BLaER1 (cell line): ENCODE data around the gene DLK1.

Source experiments
- H3K27ac ChIP-seq: shearing (Covaris generic); formaldehyde crosslinking; 2 replicates; pipeline ENCODE4 v1.8.1; 2022
- H3K27me3 ChIP-seq: shearing (Covaris generic); formaldehyde crosslinking; 2 replicates; pipeline ENCODE4 v1.8.1; 2022
- H3K36me3 ChIP-seq: shearing (Covaris generic); formaldehyde crosslinking; 2 replicates; pipeline ENCODE4 v1.8.1; 2022
- H3K4me1 ChIP-seq: shearing (Covaris generic); formaldehyde crosslinking; 2 replicates; pipeline ENCODE4 v1.8.1; 2022
- H3K4me2 ChIP-seq: shearing (Covaris generic); formaldehyde crosslinking; 2 replicates; pipeline ENCODE4 v1.8.1; 2022
- H3K4me3 ChIP-seq: shearing (Covaris generic); formaldehyde crosslinking; 2 replicates; pipeline ENCODE4 v1.8.1; 2022
- H3K9ac ChIP-seq: shearing (Covaris generic); formaldehyde crosslinking; 2 replicates; pipeline ENCODE4 v1.8.1; 2022
- H3K9me3 ChIP-seq: shearing (Covaris generic); formaldehyde crosslinking; 2 replicates; pipeline ENCODE4 v1.8.1; 2022
- H4K20me1 ChIP-seq: shearing (Covaris generic); formaldehyde crosslinking; 2 replicates; pipeline ENCODE4 v1.8.1; 2022
- Cebpa-rat ChIP-seq: shearing (Covaris generic); IDR thresholded peaks from 2 replicates; pipeline ENCODE4 v1.8.1; 2022

The DLK1 gene

DNA sequence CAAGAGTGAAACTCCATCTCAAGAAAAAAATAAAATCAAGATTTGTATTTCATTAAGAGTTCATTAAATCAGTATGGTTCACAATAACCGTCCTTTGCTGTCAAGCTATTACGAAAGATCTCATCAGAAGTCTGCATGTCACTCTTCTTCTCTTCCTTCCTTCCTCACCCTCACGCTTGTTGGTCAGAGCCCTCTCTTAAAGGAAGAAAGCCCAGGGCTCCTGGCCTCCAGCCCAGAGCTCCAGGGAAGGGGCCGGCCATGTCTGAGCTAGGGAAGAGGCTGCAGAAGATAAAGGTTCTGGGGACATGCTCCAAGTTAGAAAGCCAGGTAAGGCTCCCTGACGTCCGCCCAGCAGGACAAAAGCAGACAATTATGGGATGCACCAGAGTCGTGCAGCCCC, 43.1 kb upstream of the DLK1 start:
- Histone ChIP-seq H3K4me1 (peaks cover 19% of the 10 kb centered on the region), H3K27me3 (no peaks in the 10 kb centered on the region), H3K4me3 (no peak overlapping the region), H3K36me3 (no peaks in the 10 kb centered on the region), H4K20me1 (no peaks in the 10 kb centered on the region), H3K27ac (no peak overlapping the region), H3K9me3 (no peaks in the 10 kb centered on the region), H3K4me2 (peak overlapping the region; percentile 30; the same call in 1 of the 2 replicates), H3K9ac (no peak overlapping the region)
- no peak for TF ChIP-seq Cebpa-rat

DNA sequence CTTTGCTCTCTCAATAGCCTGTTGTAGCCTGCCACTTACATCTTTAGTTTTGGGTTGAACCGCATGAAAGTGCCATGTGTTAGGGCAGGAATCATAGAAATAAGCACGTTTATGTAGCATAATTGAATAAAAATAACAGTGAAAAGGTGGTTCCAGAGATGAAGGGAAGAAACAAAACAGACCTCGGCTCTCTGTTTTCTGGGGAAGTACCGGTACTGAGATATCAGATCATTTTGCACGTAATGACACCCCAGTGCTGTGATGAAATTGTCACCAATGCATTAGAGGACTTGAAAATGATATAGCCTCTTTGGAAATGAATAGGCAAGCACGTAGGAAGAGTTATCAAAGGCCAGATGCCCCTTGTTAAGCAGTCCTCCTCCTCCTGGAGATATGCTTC, 42.5 kb upstream of the DLK1 start:
- no peak overlapping the region for H3K4me3 ChIP-seq
- TF ChIP-seq Cebpa-rat = no peak
- no peak overlapping the region for H3K4me2 ChIP-seq
- H3K9me3 ChIP-seq = no peaks in the 10 kb centered on the region
- no peak overlapping the region for H3K27ac ChIP-seq
- H3K4me1 ChIP-seq = peaks cover 22% of the 10 kb centered on the region
- no peaks in the 10 kb centered on the region for H3K36me3 ChIP-seq
- no peaks in the 10 kb centered on the region for H3K27me3 ChIP-seq
- no peak overlapping the region for H3K9ac ChIP-seq
- no peaks in the 10 kb centered on the region for H4K20me1 ChIP-seq

DNA sequence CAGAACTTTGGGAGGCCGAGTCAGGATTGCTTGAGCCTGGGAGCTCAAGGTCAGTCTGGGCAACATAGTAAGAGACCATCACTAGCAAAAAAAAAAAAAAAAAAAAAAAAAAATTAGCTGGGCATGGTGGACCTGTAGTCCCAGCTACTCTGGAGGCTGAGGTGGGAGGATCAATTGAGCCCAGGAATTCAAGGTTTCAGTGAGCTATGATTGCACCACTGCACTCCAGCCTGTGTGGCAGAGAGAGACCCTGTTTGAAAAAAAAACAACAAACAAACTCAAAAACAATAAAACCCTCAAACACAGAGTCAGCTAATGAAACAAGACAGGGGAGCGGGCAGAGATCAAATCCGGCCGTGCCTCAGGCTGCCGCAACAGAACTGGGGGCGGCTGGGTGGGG, 41.7 kb upstream of the DLK1 start:
- no peak overlapping the region for H3K9ac ChIP-seq
- peaks cover 25% of the 10 kb centered on the region for H3K4me1 ChIP-seq
- H3K4me2 ChIP-seq = no peak overlapping the region
- no peaks in the 10 kb centered on the region for H3K27me3 ChIP-seq
- H3K36me3 ChIP-seq = no peaks in the 10 kb centered on the region
- TF ChIP-seq Cebpa-rat = no peak
- no peaks in the 10 kb centered on the region for H3K9me3 ChIP-seq
- H3K4me3 ChIP-seq = no peak overlapping the region
- H4K20me1 ChIP-seq = no peaks in the 10 kb centered on the region
- H3K27ac ChIP-seq = no peak overlapping the region

DNA sequence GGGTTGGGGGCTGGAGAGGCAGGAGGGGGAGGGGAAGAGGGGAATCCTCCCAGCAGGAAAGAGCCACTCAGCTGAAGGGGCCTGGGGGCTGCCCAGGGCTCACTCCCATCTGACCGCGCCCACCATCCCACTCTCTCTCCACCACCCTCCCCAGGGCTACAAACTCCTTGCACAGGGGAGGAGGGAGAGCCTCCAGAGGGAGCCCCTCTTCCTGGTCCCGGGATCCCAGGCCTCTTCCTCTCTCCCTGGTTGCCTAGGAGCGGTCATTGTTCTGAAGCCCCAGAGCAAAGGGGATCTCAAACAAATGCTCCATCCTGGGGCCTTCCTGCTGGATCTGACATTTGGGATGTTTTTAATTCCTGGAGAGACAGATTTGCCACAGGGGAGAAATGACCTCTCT, 39.8 kb upstream of the DLK1 start:
- Histone ChIP-seq H3K9ac (no peak overlapping the region), H3K27me3 (no peaks in the 10 kb centered on the region), H3K4me2 (no peak overlapping the region), H3K27ac (no peak overlapping the region), H3K4me1 (peaks cover 19% of the 10 kb centered on the region), H3K36me3 (no peaks in the 10 kb centered on the region), H4K20me1 (no peaks in the 10 kb centered on the region), H3K4me3 (no peak overlapping the region), H3K9me3 (no peaks in the 10 kb centered on the region)
- TF ChIP-seq Cebpa-rat = no peak

DNA sequence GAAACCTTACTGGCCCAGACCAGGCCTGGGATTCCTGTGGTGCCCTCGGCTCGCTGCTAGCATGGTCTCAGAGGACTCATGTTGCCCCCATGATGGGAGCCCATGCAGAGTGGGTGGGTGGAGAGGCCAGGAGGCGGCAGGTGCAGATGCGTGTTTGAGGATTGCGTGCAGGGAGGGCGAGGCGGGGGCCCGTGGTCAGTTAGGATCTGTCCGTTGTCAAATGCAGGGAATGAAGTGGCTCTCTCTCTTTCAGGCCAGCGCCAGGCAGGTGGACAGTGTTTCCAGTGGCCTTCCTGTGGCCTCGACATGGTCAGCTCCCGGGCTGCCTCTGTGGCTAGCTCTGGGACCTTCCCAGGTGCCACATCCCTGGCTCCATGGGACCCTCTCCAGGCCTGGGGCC, 39.3 kb upstream of the DLK1 start:
- no peak overlapping the region for H3K27ac ChIP-seq

DNA sequence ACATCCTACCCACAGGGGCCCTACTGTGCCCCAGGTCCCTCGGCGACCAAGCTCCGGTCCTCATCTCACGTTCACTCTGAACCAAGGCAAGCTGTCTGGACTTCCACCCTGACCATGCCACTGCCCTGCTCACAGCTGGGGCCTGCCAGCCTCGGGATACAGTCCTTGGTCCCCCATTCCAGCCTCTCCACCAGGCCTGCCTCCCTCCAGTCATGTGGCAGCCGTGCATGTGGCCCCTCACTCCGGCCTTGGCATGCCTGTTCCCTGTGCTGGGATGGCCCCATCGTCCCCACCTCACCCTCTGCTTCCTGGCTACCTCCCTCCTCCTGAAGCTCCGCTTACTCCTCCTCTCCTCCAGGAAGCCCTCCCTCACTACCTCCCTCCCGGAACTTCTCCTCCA, 38.6 kb upstream of the DLK1 start:
- Histone ChIP-seq H3K4me1 (peaks cover 17% of the 10 kb centered on the region), H3K36me3 (no peaks in the 10 kb centered on the region), H3K27me3 (no peaks in the 10 kb centered on the region), H3K4me3 (no peak overlapping the region), H3K9me3 (no peaks in the 10 kb centered on the region), H4K20me1 (no peaks in the 10 kb centered on the region), H3K4me2 (no peak overlapping the region), H3K27ac (no peak overlapping the region), H3K9ac (no peak overlapping the region)
- TF ChIP-seq Cebpa-rat = no peak

More for the DNA sequence above, 39.3 kb upstream of the DLK1 start:
- no peak overlapping the region for H3K4me2 ChIP-seq
- no peaks in the 10 kb centered on the region for H4K20me1 ChIP-seq
- H3K36me3 ChIP-seq = no peaks in the 10 kb centered on the region
- H3K9me3 ChIP-seq = no peaks in the 10 kb centered on the region
- no peaks in the 10 kb centered on the region for H3K27me3 ChIP-seq
- no peak overlapping the region for H3K4me3 ChIP-seq
- peaks cover 19% of the 10 kb centered on the region for H3K4me1 ChIP-seq
- no peak for TF ChIP-seq Cebpa-rat
- H3K9ac ChIP-seq = no peak overlapping the region

DNA sequence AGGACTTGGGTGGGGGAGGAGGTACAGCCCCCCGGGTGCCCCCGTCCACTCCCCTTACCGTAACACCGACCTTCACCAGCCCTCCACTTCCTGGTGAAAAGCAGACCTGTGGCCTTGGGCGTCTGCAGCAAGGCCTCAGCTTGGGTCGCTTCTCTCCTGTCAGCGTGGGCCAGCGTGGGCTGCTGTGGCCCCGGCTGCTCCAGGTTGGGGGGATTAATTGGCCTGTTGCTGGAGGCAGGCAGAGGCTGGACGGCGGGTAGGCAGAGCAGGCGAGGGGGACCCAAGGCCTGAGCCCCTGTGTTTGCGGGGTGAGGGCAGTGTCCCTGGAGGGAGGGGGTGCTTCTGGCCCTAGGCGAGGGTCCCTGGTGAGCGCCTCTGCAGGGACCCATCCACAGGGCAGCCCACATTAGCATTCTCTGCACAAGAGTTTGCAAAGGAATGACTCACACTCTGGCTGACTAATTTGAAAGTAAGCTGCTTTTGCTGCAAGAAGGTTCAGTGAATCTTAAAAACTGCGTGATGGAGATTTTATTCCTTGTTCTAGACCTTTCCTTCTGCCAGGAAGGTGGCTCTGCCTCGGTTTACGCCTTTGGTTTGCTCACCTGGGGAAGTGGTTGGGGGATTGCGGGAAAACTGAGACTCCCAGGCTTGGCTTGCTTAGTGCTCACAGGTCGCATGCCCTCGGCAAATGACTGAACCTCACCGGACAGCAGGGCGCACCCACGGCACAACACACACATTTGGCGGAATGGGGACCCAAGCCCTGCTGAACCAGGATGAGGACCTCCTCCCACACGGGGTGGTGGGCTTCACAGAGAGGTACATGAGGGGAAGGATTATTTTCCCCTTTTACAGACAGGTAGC, 37.9 kb upstream of the DLK1 start:
- TF ChIP-seq Cebpa-rat = no peak
- no peak overlapping the region for H3K4me3 ChIP-seq
- peak overlapping the region; percentile 34 for H3K4me2 ChIP-seq
- H4K20me1 ChIP-seq = no peaks in the 10 kb centered on the region
- H3K9me3 ChIP-seq = no peaks in the 10 kb centered on the region
- no peak overlapping the region for H3K9ac ChIP-seq
- H3K27ac ChIP-seq = no peak overlapping the region
- H3K4me1 ChIP-seq = peaks cover 9% of the 10 kb centered on the region
- no peaks in the 10 kb centered on the region for H3K27me3 ChIP-seq
- no peaks in the 10 kb centered on the region for H3K36me3 ChIP-seq

DNA sequence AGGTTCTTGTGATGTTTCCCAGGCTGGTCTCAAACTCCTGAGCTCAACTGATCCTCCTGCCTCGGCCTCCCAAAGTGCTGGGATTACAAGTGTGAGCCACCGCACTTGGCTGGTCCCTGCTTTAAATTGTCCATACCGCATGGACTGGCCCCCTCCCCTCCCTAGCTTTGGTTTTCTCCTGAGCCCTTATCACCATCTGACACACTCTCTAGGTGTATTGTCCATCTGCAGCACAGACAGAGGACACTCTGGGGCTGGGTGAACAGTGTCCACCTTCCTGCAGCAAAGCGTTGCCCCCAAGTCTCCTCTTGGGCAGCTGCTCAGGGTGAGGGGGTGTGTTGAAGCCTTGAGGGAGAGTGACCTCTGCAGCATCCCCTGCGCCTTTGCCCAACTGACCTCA, 36.0 kb upstream of the DLK1 start:
- no peak for TF ChIP-seq Cebpa-rat
- H3K4me2 ChIP-seq = no peak overlapping the region
- H3K4me3 ChIP-seq = no peak overlapping the region
- H3K27ac ChIP-seq = no peak overlapping the region
- no peaks in the 10 kb centered on the region for H3K27me3 ChIP-seq
- H3K4me1 ChIP-seq = peaks cover 14% of the 10 kb centered on the region
- H3K9ac ChIP-seq = no peak overlapping the region
- H3K9me3 ChIP-seq = no peaks in the 10 kb centered on the region
- no peaks in the 10 kb centered on the region for H3K36me3 ChIP-seq
- no peaks in the 10 kb centered on the region for H4K20me1 ChIP-seq

DNA sequence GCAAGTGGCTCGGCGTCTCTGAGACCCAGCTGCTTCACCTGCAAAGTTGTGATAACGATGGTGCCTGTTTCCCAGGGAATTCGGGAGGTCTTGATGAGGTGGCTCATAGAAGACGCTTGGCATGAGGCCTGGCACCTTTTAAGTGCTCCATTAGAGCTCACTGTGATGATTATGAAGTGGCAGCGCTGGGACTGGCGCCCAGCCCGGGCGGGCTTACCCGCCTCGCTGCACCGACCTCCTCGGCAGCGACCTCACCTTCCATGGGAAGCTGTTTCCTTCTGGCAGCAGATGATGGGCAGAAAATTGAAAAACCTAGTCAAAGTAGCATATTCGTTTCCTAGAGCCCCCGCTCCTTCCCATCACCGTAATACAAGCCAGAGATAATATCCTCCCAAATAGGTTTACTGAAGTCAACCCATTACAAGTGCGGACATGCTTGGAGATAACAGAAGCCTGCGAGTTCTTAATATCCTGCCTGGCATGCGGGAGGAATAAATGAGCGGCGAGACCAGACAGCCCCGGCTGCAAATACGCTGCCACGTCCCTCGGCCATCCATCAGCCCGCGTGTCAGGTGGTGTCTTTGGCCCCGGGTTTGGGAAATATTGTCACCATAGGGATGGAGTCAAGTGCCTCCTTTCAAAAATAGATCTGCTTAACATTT, 35.2 kb upstream of the DLK1 start:
- Histone ChIP-seq H3K4me1 (peaks cover 14% of the 10 kb centered on the region), H3K9me3 (no peaks in the 10 kb centered on the region), H3K9ac (no peak overlapping the region), H3K27me3 (no peaks in the 10 kb centered on the region), H3K4me2 (no peak overlapping the region), H4K20me1 (no peaks in the 10 kb centered on the region), H3K4me3 (no peak overlapping the region), H3K36me3 (no peaks in the 10 kb centered on the region), H3K27ac (no peak overlapping the region)
- no peak for TF ChIP-seq Cebpa-rat

DNA sequence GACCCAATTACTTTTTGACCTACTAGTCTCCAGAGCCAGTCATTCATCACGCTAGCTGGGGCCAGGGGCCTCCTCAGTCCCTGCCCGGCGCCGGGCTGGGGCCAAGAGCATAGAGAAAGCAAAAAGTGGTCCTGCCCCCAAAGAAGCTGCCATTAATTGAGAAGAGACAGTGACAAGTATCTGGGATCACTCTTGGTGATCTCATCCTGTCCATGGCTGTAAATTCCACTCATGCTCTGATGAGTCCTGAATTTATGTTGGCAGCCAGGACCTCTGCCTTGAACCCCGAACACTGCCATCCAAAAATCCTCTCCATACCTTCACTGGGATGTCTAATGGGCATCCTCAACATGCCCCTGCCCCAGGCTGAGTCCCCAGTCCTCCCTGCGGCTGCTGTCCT, 34.4 kb upstream of the DLK1 start:
- Histone ChIP-seq H3K9ac (no peak overlapping the region), H3K36me3 (no peaks in the 10 kb centered on the region), H3K4me1 (peaks cover 14% of the 10 kb centered on the region), H3K27me3 (no peaks in the 10 kb centered on the region), H3K4me2 (no peak overlapping the region), H3K9me3 (no peaks in the 10 kb centered on the region), H3K4me3 (no peak overlapping the region), H3K27ac (no peak overlapping the region), H4K20me1 (no peaks in the 10 kb centered on the region)
- no peak for TF ChIP-seq Cebpa-rat
